Neuronal stem cell (in vitro differentiated cells): ENCODE data around the gene CYB5RL.

Source experiments
- DNase-seq: peaks from one replicate; pipeline ENCODE4 v3.0.0-alpha.2; 2013; ENCODE audit warnings: low spot score
- H2AFZ ChIP-seq: one replicate; pipeline ENCODE4 v1.6.1; 2013; ENCODE audit warnings: mild to moderate bottlenecking, low read length, inconsistent platforms
- H2AK5ac ChIP-seq: 2 replicates; pipeline ENCODE4 v1.6.1; 2013; ENCODE audit warnings: low read depth, mild to moderate bottlenecking, inconsistent platforms, low read length, moderate library complexity, mixed read lengths
- H2BK120ac ChIP-seq: 2 replicates; pipeline ENCODE4 v1.6.1; 2013; ENCODE audit warnings: low read depth, mild to moderate bottlenecking, inconsistent platforms, low read length, moderate library complexity, mixed read lengths
- H2BK12ac ChIP-seq: one replicate; pipeline ENCODE4 v1.6.1; 2013; ENCODE audit warnings: low read length, inconsistent platforms
- H2BK15ac ChIP-seq: 2 replicates; pipeline ENCODE4 v1.6.1; 2013; ENCODE audit warnings: mild to moderate bottlenecking, low read length, inconsistent platforms, mixed read lengths
- H2BK5ac ChIP-seq: one replicate; pipeline ENCODE4 v1.6.1; 2013; ENCODE audit warnings: inconsistent platforms, mild to moderate bottlenecking, low read length, moderate library complexity
- H3K14ac ChIP-seq: one replicate; pipeline ENCODE4 v1.6.1; 2013; ENCODE audit warnings: low read length, inconsistent platforms
- H3K18ac ChIP-seq: 2 replicates; pipeline ENCODE4 v1.6.1; 2013; ENCODE audit warnings: low read length, inconsistent platforms
- H3K23ac ChIP-seq: 2 replicates; pipeline ENCODE4 v1.6.1; 2013; ENCODE audit warnings: low read depth, mild to moderate bottlenecking, mixed read lengths, low read length, inconsistent platforms; ENCODE audit not compliant: poor library complexity
- H3K27ac ChIP-seq: replicated peaks from 3 replicates; pipeline ENCODE4 v1.5.1; 2013; ENCODE audit warnings: low read length, inconsistent platforms
- H3K27me3 ChIP-seq, 3 experiments: 2 replicates each; pipeline ENCODE4 v1.6.1; 2013; ENCODE audit warnings: low read length in 3 of 3, mild to moderate bottlenecking in 2 of 3, inconsistent platforms in 1 of 3, low read depth in 1 of 3, mixed read lengths in 1 of 3, moderate library complexity in 1 of 3; ENCODE audit not compliant: control insufficient read depth in 3 of 3, insufficient read depth in 3 of 3
- H3K36me3 ChIP-seq, 2 donors: replicated peaks in 1 of 2; 2 replicates each; pipeline ENCODE4 v1.6.1; 2013; ENCODE audit warnings: low read length in 2 of 2; ENCODE audit not compliant: control insufficient read depth in 2 of 2, insufficient read depth in 2 of 2
- H3K4ac ChIP-seq: 2 replicates; pipeline ENCODE4 v1.6.1; 2013; ENCODE audit warnings: inconsistent platforms, mild to moderate bottlenecking, low read length, moderate library complexity
- H3K4me1 ChIP-seq, 2 donors: 1 replicate in 1 of 2; 2 replicates in 1 of 2; pipeline ENCODE4 v1.6.1; 2013; ENCODE audit warnings: low read length in 2 of 2, low read depth in 1 of 2; ENCODE audit not compliant: control insufficient read depth in 2 of 2, insufficient read depth in 1 of 2
- H3K4me2 ChIP-seq: one replicate; pipeline ENCODE4 v1.6.1; 2013; ENCODE audit warnings: mild to moderate bottlenecking, low read length, inconsistent platforms; ENCODE audit not compliant: insufficient read depth, poor library complexity, severe bottlenecking
- H3K4me3 ChIP-seq, 2 donors: 2 replicates each; pipeline ENCODE4 v1.5.1; 2013; ENCODE audit warnings: low read length in 2 of 2, mild to moderate bottlenecking in 2 of 2, inconsistent platforms in 1 of 2, moderate library complexity in 1 of 2
- H3K79me1 ChIP-seq: one replicate; pipeline ENCODE4 v1.6.1; 2013; ENCODE audit warnings: low read depth, mild to moderate bottlenecking, inconsistent platforms, low read length, moderate library complexity
- H3K9ac ChIP-seq: one replicate; pipeline ENCODE4 v1.6.1; 2013; ENCODE audit warnings: mild to moderate bottlenecking, low read depth, low read length, inconsistent platforms; ENCODE audit not compliant: poor library complexity
- H3K9me3 ChIP-seq, 2 donors: replicated peaks in 1 of 2; 2 replicates each; pipeline versions ENCODE3 to v1.6.1; 2013; ENCODE audit warnings: low read length in 2 of 2, mild to moderate bottlenecking in 2 of 2, inconsistent platforms in 1 of 2, low read depth in 1 of 2, mixed read lengths in 1 of 2, moderate library complexity in 1 of 2; ENCODE audit not compliant: control insufficient read depth in 2 of 2, insufficient read depth in 1 of 2
- H4K8ac ChIP-seq: one replicate; pipeline ENCODE4 v1.6.1; 2013; ENCODE audit warnings: low read depth, mild to moderate bottlenecking, inconsistent platforms, low read length, moderate library complexity
- H4K91ac ChIP-seq: one replicate; pipeline ENCODE4 v1.6.1; 2013; ENCODE audit warnings: low read length, low read depth, mild to moderate bottlenecking, inconsistent platforms; ENCODE audit not compliant: poor library complexity
- WGBS, 2 donors: extraction: QIAGEN DNeasy Blood & Tissue Kit; methylation state at CpG; one replicate each; pipeline ENCODE4 v1.1.7; 2013; ENCODE audit warnings: missing lambda C conversion rate in 2 of 2, mixed read lengths in 1 of 2; ENCODE audit not compliant: insufficient read length in 2 of 2, insufficient replicate concordance in 1 of 2; ENCODE audit errors: extremely low coverage in 2 of 2; 5-methylcytosine and 5-hydroxymethylcytosine counted together

CYB5RL gene

GRCh38 chr1:54151013-54151412 is 48.8 kb downstream of the CYB5RL start:
- H3K9me3 ChIP-seq = peaks cover 0 to 2% of the 10 kb centered on the region in 2 donors
- no peak overlapping the region for H4K8ac ChIP-seq
- no peak overlapping the region for H2BK5ac ChIP-seq
- no peak overlapping the region for H3K4me2 ChIP-seq
- H2BK120ac ChIP-seq = no peak overlapping the region
- no peak overlapping the region for H3K9ac ChIP-seq
- H3K4me1 ChIP-seq = peaks cover 7 to 13% of the 10 kb centered on the region in 2 donors
- no peak overlapping the region for H3K23ac ChIP-seq
- H3K79me1 ChIP-seq = no peaks in the 10 kb centered on the region
- H2BK12ac ChIP-seq = no peak overlapping the region
- H3K27ac ChIP-seq = no peak overlapping the region
- no peaks in the 10 kb centered on the region for H3K36me3 ChIP-seq
- H2BK15ac ChIP-seq = no peak overlapping the region
- no peak overlapping the region for H3K4ac ChIP-seq
- no peak for DNase-seq
- no peak overlapping the region for H2AK5ac ChIP-seq
- H3K27me3 ChIP-seq = no peaks in the 10 kb centered on the region
- no peak overlapping the region for H4K91ac ChIP-seq
- H2AFZ ChIP-seq = peak overlapping the region; percentile 78
- H3K18ac ChIP-seq = no peak overlapping the region
- no CpG with 5 or more reads among the region's 5 CpGs for WGBS, 2 donors
- H3K4me3 ChIP-seq = no peak overlapping the region
- H3K14ac ChIP-seq = no peak overlapping the region
